NCI-H1105 treated with DMSO at 0.1 percent for 48 hours (cell line): ENCODE measurements around the gene ZNF765.
"Not testable (repeated sequence)": the region's sequence is repeated elsewhere in the genome, so short reads cannot be mapped to it uniquely, and the experiment has no call there.

Experiments used
- DNase-seq: peaks from one replicate; lab custom pipeline; 2025; lab: John Stamatoyannopoulos, UW

Gene ZNF765

DNA sequence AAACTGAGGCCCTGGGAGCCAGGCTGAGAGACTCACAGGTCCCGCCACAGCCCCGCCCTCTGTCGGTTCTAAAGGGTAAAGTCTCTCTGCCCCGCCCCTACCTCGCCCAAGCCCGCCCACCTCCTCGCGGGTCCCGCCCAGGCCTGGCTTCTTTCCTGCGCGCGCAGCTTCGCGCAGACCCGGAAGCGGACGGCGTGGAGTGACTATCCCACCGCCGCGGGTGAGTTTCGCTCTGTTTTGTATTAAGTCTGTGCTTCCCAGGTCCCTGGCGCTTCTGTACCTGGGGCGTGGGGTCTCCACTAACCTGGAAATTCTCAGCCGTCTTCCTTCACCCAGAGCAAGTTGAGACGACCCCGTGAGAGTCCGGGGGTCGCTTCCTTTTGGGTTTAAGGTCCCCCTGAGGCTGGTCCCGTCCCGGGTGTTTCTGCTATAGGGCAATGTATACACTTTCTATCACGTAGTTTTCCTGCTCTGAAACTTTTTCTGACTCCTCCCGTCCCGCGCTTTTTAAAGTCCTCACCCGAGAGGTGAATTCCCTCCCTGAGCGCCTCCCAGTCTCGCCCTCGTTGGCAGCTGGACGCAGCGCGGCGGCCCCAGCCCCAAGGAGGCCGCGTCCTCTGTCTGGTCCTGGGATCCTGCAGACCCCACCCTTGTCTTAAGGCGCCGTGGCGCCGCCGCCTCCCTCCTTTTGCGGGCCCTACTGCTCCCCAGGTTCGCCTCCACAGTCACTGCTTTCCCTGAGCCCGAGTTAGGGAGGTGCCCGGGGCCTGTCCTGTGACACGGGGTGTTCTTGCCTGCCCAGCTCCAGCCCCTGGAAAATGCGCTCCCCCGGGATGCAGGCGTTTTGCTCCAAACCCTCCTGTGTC, at the start of gene ZNF765:
ZNF765 (plus strand) TSS at position 176 of the 866 bp plus-strand sequence. CDS start 2,867 bp downstream, outside the sequence.
- DNase-seq = peak; percentile 83

- no peak for DNase-seq
Measured at GRCh38 chr19:53355739-53356138, 39.2 kb upstream of the ZNF765 start.

- no peak for DNase-seq
Measured at GRCh38 chr19:53357821-53358581, 36.9 kb upstream of the ZNF765 start.

- not testable (repeated sequence) for DNase-seq
Measured at GRCh38 chr19:53360056-53360455, 34.9 kb upstream of the ZNF765 start.

DNA sequence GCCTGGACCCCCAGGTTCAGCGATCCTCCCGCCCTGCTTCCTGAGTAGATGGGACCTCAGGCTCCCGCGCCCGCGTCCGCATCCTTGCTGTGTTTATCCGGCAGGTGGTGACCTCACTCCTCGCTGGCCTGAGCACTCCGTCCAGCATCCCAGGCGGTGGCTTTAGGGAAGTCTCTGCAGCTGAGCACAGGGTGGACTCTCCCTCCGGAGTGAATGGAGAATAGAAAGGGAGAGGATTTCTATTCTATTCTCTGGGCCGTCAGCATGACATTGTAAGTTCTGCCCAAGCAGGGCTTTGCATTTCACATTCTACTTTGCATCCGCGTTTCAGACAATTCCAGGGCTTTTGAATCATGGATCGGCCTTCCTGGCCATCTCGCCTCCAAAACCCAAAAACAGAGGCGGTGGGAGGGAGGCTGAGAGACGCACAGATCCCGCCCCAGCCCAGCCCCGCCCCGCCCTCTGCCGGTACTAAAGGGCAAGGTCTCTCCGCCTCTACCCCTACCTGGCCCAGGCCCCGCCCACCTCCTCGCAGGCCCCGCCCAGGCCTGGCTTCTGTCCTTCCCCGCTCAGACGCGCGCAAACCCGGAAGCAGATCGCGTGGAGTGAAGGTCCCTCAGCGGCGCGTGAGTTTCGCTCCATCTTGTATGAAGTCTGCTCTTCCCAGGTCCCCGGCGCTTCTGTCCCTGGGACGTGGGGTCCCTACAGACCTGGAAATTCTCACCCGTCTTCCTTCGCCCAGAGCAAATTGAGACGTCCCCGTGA, 29.6 kb upstream of the ZNF765 start, which contains the start of gene ZNF525:
ZNF525 (plus strand) TSS at position 572 of the 765 bp plus-strand sequence. CDS start 6,577 bp downstream, outside the sequence.
- DNase-seq = peak; percentile 92

DNA sequence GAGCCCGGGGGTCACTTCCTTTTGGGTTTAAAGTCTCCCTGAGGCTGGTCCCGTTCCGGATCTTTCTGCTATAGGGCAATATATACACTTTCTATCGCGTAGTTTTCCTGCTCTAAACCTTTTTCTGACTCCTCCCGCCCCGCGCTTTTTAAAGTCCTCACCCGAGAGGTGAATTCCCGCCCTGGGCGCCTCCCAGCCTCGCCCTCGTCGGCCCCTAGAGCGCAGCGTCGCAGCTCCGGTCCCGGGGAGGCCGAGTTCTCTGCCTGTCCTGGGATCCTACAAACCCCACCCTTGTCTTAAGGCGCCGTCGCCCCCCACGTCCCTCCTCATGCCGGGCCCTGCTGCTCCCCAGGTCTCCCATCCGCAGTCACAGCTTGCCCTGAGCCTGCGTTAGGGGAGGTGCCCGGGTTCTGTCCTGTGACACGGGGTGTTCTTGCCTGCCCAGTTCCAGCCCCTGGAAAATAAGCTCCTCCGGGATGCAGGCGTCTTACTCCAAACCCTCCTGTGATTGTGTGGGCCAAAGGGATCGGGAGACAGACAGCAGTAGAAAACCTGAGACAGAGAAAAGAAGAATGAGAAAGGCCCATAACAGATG, 29.0 kb upstream of the ZNF765 start:
- peak; percentile 59 for DNase-seq

DNA sequence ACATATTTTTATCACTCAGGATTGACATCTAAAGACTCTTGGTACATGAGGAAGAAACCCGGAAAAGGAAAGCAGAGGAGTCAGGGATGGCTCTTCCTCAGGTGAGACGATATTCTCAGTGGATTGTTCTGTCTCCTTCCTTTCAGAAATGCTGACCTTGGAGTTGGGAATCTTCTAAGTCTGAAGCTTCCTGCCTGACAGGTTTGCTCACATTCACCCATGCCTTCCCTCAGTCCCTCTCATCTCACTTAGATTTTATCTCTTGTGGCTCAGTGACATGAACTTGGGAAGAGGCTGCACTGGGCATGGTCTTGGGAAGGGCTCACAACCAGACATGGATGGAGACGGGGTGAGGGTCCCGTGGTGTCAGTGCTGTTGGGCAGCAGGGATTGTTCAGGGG, 22.8 kb upstream of the ZNF765 start:
- no peak for DNase-seq

DNA sequence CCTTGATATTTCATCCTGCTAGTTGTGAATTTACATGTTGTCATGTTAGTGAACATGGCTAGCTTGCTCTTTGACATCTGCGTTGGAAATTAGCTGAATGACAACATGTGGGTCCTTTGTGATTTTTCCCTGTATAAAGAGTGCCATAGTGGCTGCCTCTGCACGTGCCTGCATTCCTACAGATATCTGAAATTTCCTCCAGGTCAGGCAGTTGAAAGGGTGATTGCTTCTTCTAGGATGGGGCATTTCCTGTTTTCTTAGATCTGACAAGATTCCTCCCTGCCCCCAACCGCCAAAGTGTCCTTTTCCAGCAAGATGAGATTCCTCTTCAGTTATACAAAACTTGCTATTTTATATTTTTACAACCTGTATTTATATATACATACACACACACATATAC, 20.7 kb upstream of the ZNF765 start:
- DNase-seq = no peak

DNA sequence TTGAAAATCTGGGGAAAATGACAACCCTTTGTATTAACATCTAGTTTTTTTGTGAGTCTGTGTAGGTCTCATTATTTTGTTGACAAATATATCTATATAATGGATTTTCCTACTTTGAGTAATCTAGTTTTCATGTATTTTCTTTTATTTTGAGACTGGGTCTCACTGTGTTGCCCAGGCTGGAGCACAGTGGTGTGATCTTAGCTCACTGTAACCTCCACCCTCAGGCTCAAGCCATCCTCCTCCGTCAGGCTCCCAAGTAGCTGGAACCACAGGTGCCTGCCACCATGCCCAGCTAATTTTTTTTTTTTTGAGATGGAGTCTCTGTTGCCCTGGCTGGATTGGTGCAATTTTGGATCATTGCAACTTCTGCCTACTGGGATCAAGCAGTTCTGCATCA, 20.2 kb upstream of the ZNF765 start:
- no peak for DNase-seq

DNA sequence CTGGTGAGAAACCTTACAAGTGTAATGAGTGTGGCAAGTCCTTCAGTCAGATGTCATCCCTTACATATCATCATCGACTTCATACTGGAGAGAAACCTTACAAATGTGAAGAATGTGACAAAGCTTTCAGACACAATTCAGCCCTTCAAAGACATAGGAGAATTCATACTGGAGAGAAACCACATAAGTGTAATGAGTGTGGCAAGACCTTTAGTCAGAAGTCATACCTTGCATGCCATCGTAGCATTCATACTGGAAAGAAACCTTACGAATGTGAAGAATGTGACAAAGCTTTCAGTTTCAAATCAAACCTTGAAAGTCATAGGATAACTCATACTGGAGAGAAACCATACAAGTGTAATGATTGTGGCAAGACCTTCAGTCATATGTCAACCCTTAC, 13.6 kb upstream of the ZNF765 start:
- DNase-seq = no peak

- DNase-seq = no peak
Measured at GRCh38 chr19:53388168-53388567, 6.8 kb upstream of the ZNF765 start.

DNA sequence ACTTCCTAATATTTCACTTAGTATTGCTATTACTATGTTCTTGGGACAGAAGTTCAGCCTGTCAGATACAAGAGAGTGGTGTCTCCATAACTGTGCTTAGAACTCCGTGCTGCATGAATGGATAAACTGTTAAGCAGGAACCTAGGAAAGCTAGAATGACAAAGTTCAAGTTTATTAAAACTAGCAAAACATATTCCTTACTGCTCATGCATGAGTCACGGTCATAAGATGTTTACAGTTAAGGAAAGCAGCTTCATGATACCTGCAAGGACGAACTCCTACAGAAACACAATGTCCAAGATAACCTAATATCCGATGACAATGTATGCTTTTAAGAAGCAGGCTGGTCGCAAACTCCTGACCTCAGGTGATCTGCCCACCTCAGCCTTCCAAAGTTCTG, 6.0 kb upstream of the ZNF765 start:
- no peak for DNase-seq

DNA sequence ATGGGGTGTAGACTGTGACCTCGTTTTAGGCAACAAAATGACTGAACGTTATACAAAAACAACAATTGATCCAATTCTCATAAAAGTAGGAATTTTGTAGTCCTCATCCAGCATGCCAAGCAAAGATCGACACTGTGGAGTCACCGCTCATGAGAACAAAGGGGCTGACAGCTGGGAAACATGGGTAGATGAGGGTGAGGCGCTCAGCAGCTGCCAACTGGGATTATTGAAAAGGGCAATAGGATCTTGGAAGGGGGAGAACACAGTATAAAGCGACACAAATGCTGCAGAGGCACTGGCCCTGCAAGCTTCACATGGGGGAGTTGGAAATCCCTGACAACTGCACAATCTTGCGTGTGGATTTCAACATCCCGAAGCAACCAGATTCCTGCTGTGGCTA, 5.4 kb upstream of the ZNF765 start:
- no peak for DNase-seq

DNA sequence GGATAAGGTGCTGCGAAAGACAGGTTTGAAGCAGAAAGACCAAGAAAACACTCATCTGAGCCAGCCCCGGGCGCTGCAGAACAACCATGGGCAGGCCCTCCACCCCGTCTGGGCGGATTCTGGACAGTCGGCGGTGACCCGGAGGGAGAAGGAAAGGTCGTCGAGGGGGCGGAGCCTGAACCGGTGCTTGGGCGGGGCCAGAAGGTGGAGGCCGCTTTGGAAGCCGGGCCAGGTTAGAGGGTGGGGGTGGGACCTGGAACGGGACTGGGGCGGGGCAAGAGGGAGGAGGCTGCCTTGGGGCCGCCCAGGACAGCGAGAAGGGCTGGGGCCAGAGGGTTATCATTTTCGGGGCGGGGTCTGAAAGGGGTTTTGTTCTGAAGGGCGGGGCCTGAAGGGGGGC, 5.0 kb upstream of the ZNF765 start:
- no peak for DNase-seq

DNA sequence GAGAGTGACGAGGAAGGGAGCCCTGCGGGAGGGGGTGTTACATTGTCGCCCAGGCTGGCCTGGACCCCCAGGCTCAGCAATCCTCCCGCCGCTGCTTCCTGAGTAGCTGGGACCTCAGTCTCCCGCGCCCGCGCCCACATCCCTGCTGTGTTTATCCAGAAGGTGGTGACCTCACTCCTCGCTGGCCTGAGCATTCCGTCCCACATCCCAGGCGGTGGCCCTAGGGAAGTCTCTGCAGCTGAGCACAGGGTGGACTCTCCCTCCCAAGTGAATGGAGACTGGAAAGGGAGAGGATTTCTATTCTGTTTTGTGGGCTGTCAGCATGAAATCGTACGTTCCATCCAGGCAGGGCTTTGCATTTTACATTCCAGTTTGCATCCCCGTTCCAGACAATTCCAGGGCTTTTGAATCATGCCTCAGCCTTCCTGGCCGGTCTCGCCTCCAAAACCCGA, 401 bp upstream of the ZNF765 start:
- no peak for DNase-seq

- not testable (repeated sequence) for DNase-seq
Measured at GRCh38 chr19:53395840-53396524, 1.0 kb downstream of the ZNF765 start.

DNA sequence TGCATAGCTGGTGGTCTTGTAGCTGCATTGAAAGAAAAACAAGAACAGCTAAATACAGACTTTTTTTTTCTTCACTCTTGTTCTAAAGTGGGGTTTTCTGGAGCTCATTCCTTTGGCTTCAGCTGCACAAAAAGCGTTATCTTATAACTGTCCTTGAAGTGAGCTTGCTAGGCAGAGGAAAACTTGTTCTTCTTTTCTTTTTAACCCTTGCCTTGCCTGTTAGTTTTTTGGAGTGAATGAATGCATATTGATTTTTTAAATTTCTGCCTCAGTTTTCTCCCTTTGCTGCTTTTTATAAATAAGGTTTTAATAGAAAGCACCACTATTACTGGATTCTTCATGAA, 1.5 kb downstream of the ZNF765 start:
- DNase-seq = no peak

DNA sequence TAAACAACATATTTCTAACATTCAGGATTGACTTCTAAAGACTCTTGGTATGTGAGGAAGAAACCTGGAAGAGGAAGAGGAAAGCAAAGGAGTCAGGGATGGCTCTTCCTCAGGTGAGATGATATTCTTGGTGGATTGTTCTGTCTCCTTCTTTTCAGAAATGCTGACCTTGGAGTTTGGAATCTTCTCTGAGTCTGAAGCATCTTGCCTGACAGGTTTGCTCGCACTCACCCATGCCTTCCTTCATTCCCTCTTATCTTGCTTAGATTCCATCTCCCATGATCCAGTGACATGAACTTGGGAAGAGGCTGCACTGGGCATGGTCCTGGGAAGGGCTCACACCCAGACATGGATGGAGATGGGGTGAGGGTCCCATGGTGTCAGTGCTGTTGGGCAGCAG, 3.0 kb downstream of the ZNF765 start:
- not testable (repeated sequence) for DNase-seq

GRCh38 chr19:53409505-53410204, 14.7 kb downstream of the ZNF765 start:
- DNase-seq = no peak

DNA sequence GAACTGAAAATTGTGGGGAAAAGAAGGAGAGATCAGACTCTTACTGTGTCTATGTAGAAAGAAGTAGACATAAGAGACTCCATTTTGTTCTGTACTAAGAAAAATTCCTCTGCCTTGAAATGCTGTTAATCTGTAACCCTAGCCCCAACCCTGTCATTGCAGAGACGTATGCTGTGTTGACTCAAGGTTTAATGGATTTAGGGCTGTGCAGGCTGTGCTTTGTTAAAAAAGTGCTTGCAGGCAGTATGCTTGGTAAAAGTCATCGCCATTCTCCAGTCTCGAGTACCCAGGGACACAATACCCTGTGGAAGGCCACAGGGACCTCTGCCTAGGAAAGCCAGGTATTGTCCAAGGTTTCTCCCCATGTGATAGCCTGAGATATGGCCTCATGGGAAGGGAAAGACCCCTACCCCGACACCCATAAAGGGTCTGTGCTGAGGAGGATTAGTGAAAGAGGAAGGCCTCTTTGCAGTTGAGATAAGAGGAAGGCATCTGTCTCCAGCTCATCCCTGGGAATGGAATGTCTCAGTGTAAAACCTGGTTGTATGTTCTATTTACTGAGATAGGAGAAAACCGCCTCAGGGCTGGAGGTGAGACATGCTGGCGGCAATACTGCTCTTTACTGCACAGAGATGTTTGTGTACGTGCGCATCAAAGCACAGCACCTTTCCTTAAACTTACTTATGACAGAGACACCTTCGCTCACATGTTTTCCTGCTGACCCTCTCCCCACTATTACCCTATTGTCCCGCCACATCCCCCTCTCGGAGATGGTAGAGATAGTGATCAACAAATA, 25.8 kb downstream of the ZNF765 start:
- not testable (repeated sequence) for DNase-seq
